Vagina (tissue), 2 donors: Measurements from ENCODE around the gene MAIP1.

Experiments
- CTCF ChIP-seq, 3 experiments: fragments of 450-650 bp in 2 of 3; fragments of 200-600 bp in 1 of 3; sonication (generic) in 1 of 3; IDR thresholded peaks; one replicate each; pipeline ENCODE4 v1.5.1; 2017 to 2019; ENCODE audit warnings: antibody characterized with exemption in 3 of 3, mild to moderate bottlenecking in 2 of 3, moderate library complexity in 2 of 3
- POLR2AphosphoS5 ChIP-seq, 2 donors: sonication (generic); formaldehyde crosslinking; IDR thresholded peaks; one replicate each; pipeline ENCODE4 v1.9.0; 2017; ENCODE audit warnings: antibody characterized with exemption in 2 of 2, mild to moderate bottlenecking in 2 of 2, low read depth in 1 of 2; ENCODE audit not compliant: insufficient read depth in 1 of 2

- TF ChIP-seq CTCF (IDR thresholded peaks at IDR 0.05) = no peak
- no peak for TF ChIP-seq POLR2AphosphoS5 (IDR thresholded peaks at IDR 0.05; ENCODE audit: insufficient read depth in 1 of 2, low read depth in 1 of 2)
Measured at GRCh38 chr2:199936554-199936953, 18.8 kb upstream of the MAIP1 start.
